IMR-90 (cell line): ENCODE measurements around the gene FBXL7. TPM values are rescaled to one million over a fixed set of nuclear protein-coding genes. Genes with fewer than 3 reads are reported as not detected.

ENCODE experiments used
- ATAC-seq: fragments of 200-7000 bp; cut with Tn5 transposase; 2 replicates; pipeline ENCODE4 v1.9.1; 2020; ENCODE audit warnings: low read depth, mild to moderate bottlenecking, moderate library complexity
- BruUV-seq: library from RNA; stranded (reverse); fragments of 400-500 nt; replicated peaks from 2 replicates; lab custom pipeline; 2021; lab: Mats Ljungman, UMichigan
- CTCF ChIA-PET: fragments of 300-600 bp; formaldehyde crosslinking; extraction: SDS; loops from one replicate; lab custom pipeline; 2021; ENCODE audit warnings: antibody characterized with exemption; lab: Yijun Ruan, JAX
- POLR2A ChIA-PET: fragments of 300-600 bp; sonication (Branson Sonifier 250); formaldehyde crosslinking; loops from one replicate; lab custom pipeline; 2022; ENCODE audit warnings: antibody characterized with exemption; ENCODE audit not compliant: unreplicated experiment; lab: Charles Lee
- DNase-seq: peaks from one replicate; pipeline ENCODE4 v3.0.0; 2013
- H2AFZ ChIP-seq: replicated peaks from 2 replicates; pipeline ENCODE3; 2013; ENCODE audit warnings: low read length, mild to moderate bottlenecking; ENCODE audit not compliant: poor library complexity
- H2AK5ac ChIP-seq: 2 replicates; pipeline ENCODE4 v1.6.1; 2013; ENCODE audit warnings: low read depth, low read length, inconsistent platforms
- H2AK9ac ChIP-seq: replicated peaks from 2 replicates; pipeline ENCODE3; 2013; ENCODE audit warnings: mild to moderate bottlenecking, low read depth, low read length, moderate library complexity; ENCODE audit not compliant: poor library complexity
- H2BK120ac ChIP-seq: 2 replicates; pipeline ENCODE4 v1.6.1; 2013; ENCODE audit warnings: low read depth, low read length, inconsistent platforms
- H2BK15ac ChIP-seq: 3 replicates; pipeline ENCODE4 v1.6.1; 2013; ENCODE audit warnings: low read depth, low read length, inconsistent platforms
- H2BK20ac ChIP-seq: 2 replicates; pipeline ENCODE4 v1.6.1; 2013; ENCODE audit warnings: low read depth, mild to moderate bottlenecking, inconsistent platforms, low read length, moderate library complexity
- H2BK5ac ChIP-seq: 2 replicates; pipeline ENCODE4 v1.6.1; 2013; ENCODE audit warnings: mild to moderate bottlenecking, low read depth, low read length, inconsistent platforms; ENCODE audit not compliant: poor library complexity, severe bottlenecking
- H3K14ac ChIP-seq: replicated peaks from 2 replicates; pipeline ENCODE4 v1.6.1; 2013; ENCODE audit warnings: low read depth, low read length, inconsistent platforms
- H3K18ac ChIP-seq: 2 replicates; pipeline ENCODE4 v1.6.1; 2013; ENCODE audit warnings: low read depth, low read length, control low read depth
- H3K23ac ChIP-seq: 2 replicates; pipeline ENCODE4 v1.6.1; 2013; ENCODE audit warnings: low read depth, low read length, inconsistent platforms
- H3K27ac ChIP-seq: 2 replicates; pipeline ENCODE4 v1.5.1; 2013; ENCODE audit warnings: mild to moderate bottlenecking, control low read depth, low read length; ENCODE audit not compliant: insufficient read depth
- H3K27me3 ChIP-seq: 2 replicates; pipeline ENCODE4 v1.6.1; 2013; ENCODE audit warnings: low read length; ENCODE audit not compliant: control insufficient read depth, insufficient read depth
- H3K36me3 ChIP-seq: 2 replicates; pipeline ENCODE4 v1.6.1; 2013; ENCODE audit warnings: low read length, mixed read lengths; ENCODE audit not compliant: control insufficient read depth, insufficient read depth
- H3K4ac ChIP-seq: 2 replicates; pipeline ENCODE4 v1.6.1; 2013; ENCODE audit warnings: low read depth, low read length, inconsistent platforms
- H3K4me1 ChIP-seq: 2 replicates; pipeline ENCODE4 v1.6.1; 2013; ENCODE audit warnings: low read length, mixed read lengths; ENCODE audit not compliant: control insufficient read depth, insufficient read depth
- H3K4me2 ChIP-seq: 2 replicates; pipeline ENCODE4 v1.6.1; 2013; ENCODE audit warnings: low read depth, mild to moderate bottlenecking, control low read depth, low read length, moderate library complexity
- H3K4me3 ChIP-seq: 2 replicates; pipeline ENCODE4 v1.5.1; 2013; ENCODE audit warnings: low read depth, mild to moderate bottlenecking, control low read depth, low read length, moderate library complexity; ENCODE audit not compliant: insufficient read depth
- H3K56ac ChIP-seq: 2 replicates; pipeline ENCODE4 v1.6.1; 2013; ENCODE audit warnings: low read length, inconsistent platforms; ENCODE audit not compliant: insufficient read depth; ENCODE audit errors: extremely low read depth
- H3K79me1 ChIP-seq, 2 experiments: 2 replicates each; pipeline ENCODE4 v1.6.1; 2013; ENCODE audit warnings: low read length in 2 of 2, inconsistent platforms in 1 of 2, low read depth in 1 of 2
- H3K9ac ChIP-seq: 2 replicates; pipeline ENCODE4 v1.6.1; 2013; ENCODE audit warnings: low read depth, low read length, control low read depth
- H3K9me1 ChIP-seq: 2 replicates; pipeline ENCODE4 v1.6.1; 2013; ENCODE audit warnings: low read length, inconsistent platforms; ENCODE audit not compliant: insufficient read depth
- H3K9me3 ChIP-seq: 2 replicates; pipeline ENCODE4 v1.6.1; 2013; ENCODE audit warnings: low read length; ENCODE audit not compliant: control insufficient read depth, insufficient read depth
- H4K20me1 ChIP-seq: 2 replicates; pipeline ENCODE4 v1.6.1; 2013; ENCODE audit warnings: low read length, inconsistent platforms; ENCODE audit not compliant: insufficient read depth
- H4K5ac ChIP-seq: 2 replicates; pipeline ENCODE4 v1.6.1; 2013; ENCODE audit warnings: mild to moderate bottlenecking, low read depth, low read length, control low read depth
- H4K8ac ChIP-seq, 2 experiments: 2 replicates each; pipeline ENCODE4 v1.6.1; 2013; ENCODE audit warnings: low read depth in 2 of 2, low read length in 2 of 2, control low read depth in 1 of 2, inconsistent platforms in 1 of 2
- H4K91ac ChIP-seq: 2 replicates; pipeline ENCODE4 v1.6.1; 2013; ENCODE audit warnings: low read depth, low read length, inconsistent platforms; ENCODE audit not compliant: insufficient read depth
- FOS ChIP-seq: fragments of 150-350 bp; IDR thresholded peaks from 2 replicates; pipeline ENCODE4 v1.6.1; 2016; ENCODE audit warnings: low read depth, low read length
- MAFK ChIP-seq: IDR thresholded peaks from 2 replicates; pipeline ENCODE4 v1.6.1; 2012; ENCODE audit warnings: low read depth, low read length, improper control_type of control experiment
- NFE2L2 ChIP-seq: fragments of 150-350 bp; IDR thresholded peaks from 2 replicates; pipeline ENCODE4 v1.6.1; 2016; ENCODE audit warnings: low read depth, mild to moderate bottlenecking, low read length
- POLR2A ChIP-seq: IDR thresholded peaks from 2 replicates; pipeline ENCODE4 v1.6.1; 2012; ENCODE audit warnings: mild to moderate bottlenecking, low read depth, low read length
- RCOR1 ChIP-seq: IDR thresholded peaks from 2 replicates; pipeline ENCODE4 v1.6.1; 2012; ENCODE audit warnings: mild to moderate bottlenecking, low read length, improper control_type of control experiment; ENCODE audit not compliant: insufficient replicate concordance
- RFX5 ChIP-seq: IDR thresholded peaks from 2 replicates; pipeline ENCODE4 v1.8.0; 2012; ENCODE audit warnings: low read depth, mild to moderate bottlenecking, low read length, moderate library complexity
- WGBS, 2 experiments: methylation state at CpG; one replicate each; pipeline versions ENCODE4 v1.1.5 to v1.1.7; 2013; ENCODE audit warnings: missing lambda C conversion rate in 2 of 2; ENCODE audit not compliant: insufficient read length in 1 of 2; ENCODE audit errors: extremely low coverage in 2 of 2; 5-methylcytosine and 5-hydroxymethylcytosine counted together
- dilution Hi-C: fragments of 300-500 bp; cut with HindIII; formaldehyde crosslinking; loops from one replicate; pipeline ENCODE4 v1.14.3; 2018; ENCODE audit warnings: low sequenced_read_pairs; ENCODE audit not compliant: unreplicated experiment
- in situ Hi-C: fragments of 300-500 bp; cut with MboI; formaldehyde crosslinking; loops from 3 replicates; pipeline ENCODE4 v1.14.3; 2019; ENCODE audit warnings: low sequenced_read_pairs, inconsistent platforms, mixed read lengths
- intact Hi-C: fragments of 100-400 bp; cut with micrococcal nuclease; formaldehyde crosslinking; loops from 2 replicates; pipeline ENCODE4 v1.10.0; 2022
- polyA plus RNA-seq, 3 experiments: library from polyadenylated mRNA; depleted of rRNA; stranded (reverse); fragments of >200 nt; gene quantifications; 2 replicates each; pipeline ENCODE4 v1.2.3, GENCODE V29; 2012; ENCODE audit warnings: low replicate concordance in 1 of 3
- total RNA-seq: library from RNA; depleted of rRNA; stranded (reverse); fragments of >200 nt; gene quantifications from 2 replicates; pipeline ENCODE4 v1.2.3, GENCODE V29; 2012

Gene FBXL7
- total and polyA plus RNA-seq, 2 of the 4 experiments (the other 2 are of a cell fraction) = 4.1 to 10.2 TPM

- H4K8ac ChIP-seq = no peak overlapping the region
- no peak overlapping the region for H3K4me2 ChIP-seq
- H3K23ac ChIP-seq = no peak overlapping the region
- H3K56ac ChIP-seq = no peak overlapping the region
- no peak for ATAC-seq
- H3K79me1 ChIP-seq = peaks cover 23 to 39% of the 10 kb centered on the region in 2 experiments
- H4K91ac ChIP-seq = no peak overlapping the region
- H3K4me1 ChIP-seq = no peaks in the 10 kb centered on the region
- ChIA-PET CTCF (no interaction called here), POLR2A (interaction anchor here (0.5 kb wide), 1 partner anchor 23 kb away, joined by 4 read pairs; no protein-coding TSS in a partner anchor)
- no CpG with 5 or more reads among the region's 1 CpG for whole genome bisulfite sequencing, 2 experiments
- no peak overlapping the region for H3K14ac ChIP-seq
- H3K9ac ChIP-seq = no peak overlapping the region
- H3K18ac ChIP-seq = no peak overlapping the region
- no peak overlapping the region for H3K27ac ChIP-seq
- no peak overlapping the region for H4K5ac ChIP-seq
- H3K4me3 ChIP-seq = no peak overlapping the region
- no peak overlapping the region for H2BK15ac ChIP-seq
- no peak overlapping the region for H2BK20ac ChIP-seq
- no TSS peak for BruUV-seq
- no peaks in the 10 kb centered on the region for H3K36me3 ChIP-seq
- H2AK5ac ChIP-seq = no peak overlapping the region
- no peaks in the 10 kb centered on the region for H3K27me3 ChIP-seq
- in situ Hi-C loops = no loop called here
- H2AK9ac ChIP-seq = no peak overlapping the region
- DNase-seq = no peak
- intact Hi-C loops = loop anchor here (10.0 kb wide), 1 partner anchor 398 kb away; no protein-coding TSS in a partner anchor
- dilution Hi-C loops = no loop called here
- TF ChIP-seq RCOR1 = no peak
- no peak for TF ChIP-seq FOS
- TF ChIP-seq NFE2L2 = no peak
- TF ChIP-seq RFX5 = no peak
- TF ChIP-seq MAFK = no peak
- no peak for TF ChIP-seq POLR2A
- H2BK5ac ChIP-seq = no peak overlapping the region
- H2AFZ ChIP-seq = no peak overlapping the region
- no peak overlapping the region for H3K4ac ChIP-seq
- H2BK120ac ChIP-seq = no peak overlapping the region
- H3K9me1 ChIP-seq = no peaks in the 10 kb centered on the region; the same call in 1 of the 2 replicates
- H3K9me3 ChIP-seq = no peaks in the 10 kb centered on the region
- H4K20me1 ChIP-seq = peaks cover 3% of the 10 kb centered on the region; the same call in 1 of the 2 replicates
Observed at GRCh38 chr5:15596936-15597335, 97.0 kb downstream of the FBXL7 start.
